ENCODE data around the gene UTP11.

The UTP11 gene

DNA sequence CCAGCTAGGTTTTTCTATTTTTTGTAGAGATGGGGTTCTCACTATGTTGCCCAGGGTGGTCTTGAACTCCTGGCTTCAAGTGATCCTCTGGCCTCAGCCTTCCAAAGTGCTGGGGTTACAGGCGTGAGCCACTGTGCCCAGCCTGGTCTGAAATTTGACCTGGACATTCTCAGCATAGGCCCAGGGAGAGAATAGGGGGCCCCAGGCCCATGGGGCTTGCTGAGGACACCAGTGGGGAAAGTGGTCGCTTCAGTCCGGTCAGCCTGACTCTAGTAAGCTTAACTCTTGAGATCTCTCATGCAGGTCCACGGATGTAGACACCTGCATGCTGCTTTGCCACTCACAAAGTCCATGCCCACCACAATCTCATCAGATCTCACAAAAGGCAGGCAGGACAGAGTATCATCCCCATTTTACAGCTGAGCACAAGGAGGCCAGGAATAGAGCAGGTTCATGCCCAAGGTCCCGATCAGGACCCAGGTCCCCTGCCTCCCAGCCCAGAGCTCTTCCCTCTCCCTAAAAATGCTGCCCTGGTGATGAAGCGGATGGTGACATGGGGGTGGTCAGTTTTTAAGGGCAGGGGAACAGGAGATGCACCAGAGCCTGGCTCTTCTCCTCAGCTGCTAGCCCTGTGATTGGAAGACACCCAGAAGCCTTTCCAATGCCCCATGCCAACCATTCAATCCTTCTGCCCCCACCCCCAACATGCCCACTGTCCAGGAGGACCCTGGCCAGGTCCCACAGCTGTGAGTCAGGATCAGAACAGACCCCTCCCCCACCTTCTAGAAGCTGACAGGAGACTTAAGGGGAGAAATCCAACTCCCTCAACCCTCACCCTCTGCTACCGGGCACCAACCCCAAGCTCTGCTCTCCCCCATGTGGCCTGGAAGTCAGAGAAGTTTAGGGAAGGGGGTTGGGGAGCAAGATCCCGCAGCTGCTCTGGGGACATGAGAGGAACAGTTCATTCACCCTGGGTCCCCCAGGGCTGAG, 9.0 kb upstream of the UTP11 start:
- no peak for DNase-seq (ENCODE audit: low read depth)

DNA sequence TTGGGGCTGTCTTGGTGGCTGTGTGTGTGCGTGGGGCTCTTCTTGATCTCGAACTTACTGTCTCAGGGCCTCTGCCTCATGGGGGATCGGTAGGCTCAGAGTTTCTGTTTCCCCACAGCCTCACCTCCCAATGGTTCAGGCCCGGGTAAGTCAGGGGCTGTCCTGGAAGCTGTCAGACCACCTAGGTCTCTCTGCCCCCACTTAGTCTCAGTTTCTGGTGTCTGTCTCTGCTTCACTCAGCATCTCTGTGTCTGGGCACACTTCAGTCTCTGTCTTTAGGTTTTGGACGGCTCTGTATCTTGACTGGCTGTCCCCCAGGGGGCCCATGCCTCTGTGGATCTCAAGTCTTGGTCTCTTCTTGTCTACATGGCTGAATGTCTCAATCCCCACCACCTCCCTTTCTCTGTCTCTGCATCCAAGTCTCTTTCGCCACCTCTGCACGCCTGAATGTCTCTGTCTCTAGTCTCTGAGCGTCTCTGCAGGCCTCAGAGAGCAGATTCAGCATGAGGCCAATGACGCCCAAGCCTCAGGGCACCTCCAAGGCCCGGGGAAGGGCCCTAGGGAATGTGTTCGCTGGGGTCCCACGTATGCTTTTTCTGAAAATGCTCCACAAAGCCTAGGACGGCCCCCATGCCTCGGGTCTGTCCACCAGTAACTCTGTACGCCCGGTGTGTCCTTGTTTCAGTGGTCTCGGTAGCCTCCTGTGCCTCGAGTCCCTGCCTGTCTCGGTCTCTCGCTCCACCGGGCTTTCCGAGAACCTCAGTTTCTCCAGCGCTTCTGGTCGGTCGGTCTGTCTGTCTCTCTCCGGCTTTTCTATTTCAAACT, 8.0 kb upstream of the UTP11 start:
- DNase-seq (ENCODE audit: low read depth): no peak

GRCh38 chr1:38005195-38006007, 7.1 kb upstream of the UTP11 start, which contains the start of gene FHL3:
Gene FHL3 (minus strand): TSS chr1:38005514. CDS start chr1:37999412, 6,102 bp downstream.
- DNase-seq (ENCODE audit: low read depth): no peak

GRCh38 chr1:38006008-38006828, 6.3 kb upstream of the UTP11 start:
- DNase-seq (ENCODE audit: low read depth): no peak

DNA sequence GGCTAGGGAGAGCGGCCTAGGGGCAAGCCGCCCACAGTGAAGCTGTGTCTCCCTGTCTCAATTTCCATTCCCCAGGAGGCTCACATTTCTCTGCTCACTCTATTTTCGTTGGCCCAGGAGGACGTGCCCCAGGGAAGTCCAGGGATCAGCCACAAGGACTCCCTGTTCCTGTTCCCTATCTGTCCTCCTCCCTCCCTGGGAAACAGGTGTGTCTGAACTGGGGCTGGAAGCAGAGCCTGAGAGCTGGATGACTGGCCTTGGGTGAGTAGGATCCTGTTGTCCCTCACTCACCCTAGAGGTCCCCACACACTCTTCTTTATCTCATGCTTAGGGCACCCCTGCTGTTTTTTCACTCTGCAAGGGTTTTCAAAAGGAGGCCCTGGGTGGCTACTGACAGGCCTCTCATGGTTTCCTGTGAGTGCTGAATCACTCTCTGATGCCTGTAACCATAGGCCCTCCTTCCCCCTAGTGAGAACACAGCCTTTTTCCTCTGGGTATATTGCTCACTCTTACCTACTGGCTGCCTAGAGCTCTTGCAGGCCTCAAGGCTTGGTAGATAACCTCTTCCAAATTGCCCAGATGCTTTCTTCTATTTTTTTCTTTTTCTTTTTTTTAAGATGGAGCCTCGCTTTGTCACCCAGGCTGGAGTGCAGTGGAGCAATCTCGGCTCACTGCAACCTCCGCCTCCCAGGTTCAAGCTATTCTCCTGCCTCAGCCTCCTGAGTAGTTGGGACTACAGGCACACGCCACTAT, 3.3 kb upstream of the UTP11 start:
- DNase-seq (ENCODE audit: low read depth): peak; percentile 60

DNA sequence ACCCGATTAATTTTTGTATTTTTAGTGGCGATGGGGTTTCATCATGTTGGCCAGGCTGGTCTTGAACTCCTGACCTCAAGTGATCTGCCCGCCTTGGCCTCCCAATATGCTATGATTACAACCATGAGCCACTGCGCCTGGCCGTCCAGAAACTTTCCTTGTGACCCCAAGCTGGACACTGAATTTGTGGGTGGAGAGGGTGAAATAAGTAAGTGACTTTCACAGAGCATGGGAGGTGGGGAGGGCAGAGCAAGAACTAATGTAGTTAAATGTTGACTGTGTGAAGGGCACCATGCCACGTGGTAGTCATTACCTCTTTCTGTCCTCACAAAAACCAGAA, 2.7 kb upstream of the UTP11 start:
- DNase-seq (ENCODE audit: low read depth): no peak

DNA sequence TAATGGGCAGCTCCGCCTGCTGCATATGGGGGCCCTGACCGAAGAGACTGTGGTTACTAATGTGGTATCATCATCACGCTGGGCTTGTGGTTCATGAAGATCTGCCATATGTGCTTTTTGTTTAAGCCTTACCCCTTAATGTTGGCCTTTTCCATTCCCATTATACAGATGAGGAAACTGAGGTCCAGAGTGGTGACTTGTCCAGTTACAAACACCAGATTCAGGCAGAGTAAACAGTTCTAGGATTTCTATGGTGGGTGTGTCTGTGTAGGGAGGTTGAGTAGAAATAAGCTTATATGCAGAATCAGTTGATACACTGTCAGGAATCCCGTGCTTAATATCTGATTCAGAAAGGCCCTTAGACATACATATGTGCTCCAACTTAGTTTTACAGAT, 691 bp downstream of the UTP11 start:
- no peak for DNase-seq (ENCODE audit: low read depth)

DNA sequence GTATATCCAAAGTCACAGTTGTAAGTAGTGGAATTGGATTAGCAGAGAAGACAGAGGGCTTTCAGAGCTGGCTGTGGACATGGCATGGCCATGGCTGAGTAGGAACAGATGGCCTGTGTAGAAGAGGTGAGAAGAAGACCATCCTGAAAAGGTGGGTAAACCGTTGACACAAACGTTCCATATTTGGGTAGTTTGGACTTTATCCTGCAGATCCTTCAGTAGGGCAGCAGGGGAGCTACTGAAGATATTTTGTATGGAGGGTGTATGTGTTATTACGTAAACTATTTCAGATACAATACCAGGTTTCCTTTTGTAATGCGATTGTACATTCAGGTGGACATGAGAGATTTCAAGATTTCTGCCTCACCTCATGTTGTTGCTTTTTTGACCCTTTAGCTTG, 1.6 kb downstream of the UTP11 start:
- no peak for DNase-seq (ENCODE audit: low read depth)

GRCh38 chr1:38014724-38015424, 2.3 kb downstream of the UTP11 start:
- DNase-seq (ENCODE audit: low read depth): no peak

DNA sequence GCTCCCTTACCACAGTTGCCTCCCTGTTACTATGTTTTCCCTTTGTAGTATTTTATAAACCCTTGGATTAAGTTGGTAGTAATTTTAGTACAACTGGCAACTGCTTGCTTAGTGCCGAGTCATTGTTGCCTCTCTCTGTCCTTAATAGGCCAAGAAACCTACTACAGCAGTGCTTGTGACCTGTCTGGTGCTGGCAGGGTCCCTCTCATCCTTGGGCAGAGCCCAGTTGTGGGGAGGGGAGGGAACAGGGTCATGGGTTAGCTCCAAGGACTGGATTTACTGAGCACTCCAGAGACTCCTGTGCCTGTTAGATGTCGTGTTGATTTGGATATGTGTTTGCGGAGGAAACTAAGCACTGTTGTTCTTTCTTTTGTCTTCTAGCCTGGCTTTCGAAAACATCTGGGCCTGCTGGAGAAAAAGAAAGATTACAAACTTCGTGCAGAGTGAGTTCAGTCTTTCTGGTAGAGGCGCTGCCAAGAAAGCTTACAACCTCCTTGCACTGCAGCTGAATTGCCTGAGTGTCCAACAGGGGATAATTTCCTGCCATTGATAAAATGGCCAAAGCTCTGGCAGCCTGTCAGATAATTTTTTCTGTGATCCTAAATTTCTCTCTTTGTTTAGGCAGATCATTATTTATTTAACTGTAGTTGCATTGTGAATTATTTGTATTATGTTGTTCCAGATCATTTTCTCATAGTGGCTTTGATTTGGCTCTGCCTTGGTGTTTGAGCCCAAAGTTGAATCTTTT, 3.6 kb downstream of the UTP11 start:
- DNase-seq (ENCODE audit: low read depth): no peak

DNA sequence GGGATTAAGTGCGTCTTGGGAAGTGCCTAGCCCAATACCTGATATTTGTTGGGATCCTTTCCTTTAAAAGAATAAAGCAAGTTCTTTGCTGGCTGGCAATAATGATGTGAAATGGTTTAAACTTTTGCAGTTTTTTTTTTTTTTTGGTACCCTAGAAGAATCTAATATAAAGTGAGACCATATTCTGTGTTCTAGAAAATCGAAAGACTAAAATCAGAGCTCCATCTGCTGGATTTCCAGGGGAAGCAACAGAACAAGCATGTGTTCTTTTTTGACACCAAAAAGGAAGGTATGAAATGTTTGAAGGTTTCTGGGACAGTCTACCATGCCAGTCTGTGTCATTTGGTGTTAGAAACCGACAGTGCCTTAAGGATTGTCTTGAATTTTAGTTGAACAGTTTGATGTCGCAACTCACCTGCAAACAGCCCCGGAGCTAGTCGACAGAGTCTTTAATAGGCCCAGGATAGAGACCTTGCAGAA, 6.4 kb downstream of the UTP11 start:
- no peak for DNase-seq (ENCODE audit: low read depth)

- no peak for DNase-seq (ENCODE audit: low read depth)
These were observed 7.9 kb downstream of the UTP11 start for GRCh38 chr1:38020396-38020795.

- DNase-seq (ENCODE audit: low read depth): no peak
These were observed 9.4 kb downstream of the UTP11 start for GRCh38 chr1:38021969-38022368.

GRCh38 chr1:38022810-38023209, 10.3 kb downstream of the UTP11 start:
- DNase-seq (ENCODE audit: low read depth): no peak

DNA sequence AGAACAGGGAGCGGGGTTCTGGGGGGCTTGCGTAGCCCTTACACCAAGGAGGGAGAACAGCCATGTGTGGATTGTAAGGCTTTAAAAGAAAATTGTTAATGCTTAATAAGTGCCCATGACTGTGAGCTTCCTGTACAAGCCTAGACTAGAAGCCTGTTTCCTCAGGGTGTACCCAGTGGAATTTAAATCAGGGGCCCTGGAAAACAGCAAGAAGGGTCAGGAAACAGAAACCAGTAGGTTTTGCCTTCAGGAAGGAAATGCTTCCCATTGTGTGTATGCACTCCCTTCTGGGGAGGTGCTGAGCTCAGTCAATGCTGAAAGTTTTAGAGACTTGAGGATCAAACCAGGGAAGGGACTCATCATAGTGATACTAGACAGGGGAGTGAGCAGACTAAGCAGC, 12.7 kb downstream of the UTP11 start:
- no peak for DNase-seq (ENCODE audit: low read depth)

DNA sequence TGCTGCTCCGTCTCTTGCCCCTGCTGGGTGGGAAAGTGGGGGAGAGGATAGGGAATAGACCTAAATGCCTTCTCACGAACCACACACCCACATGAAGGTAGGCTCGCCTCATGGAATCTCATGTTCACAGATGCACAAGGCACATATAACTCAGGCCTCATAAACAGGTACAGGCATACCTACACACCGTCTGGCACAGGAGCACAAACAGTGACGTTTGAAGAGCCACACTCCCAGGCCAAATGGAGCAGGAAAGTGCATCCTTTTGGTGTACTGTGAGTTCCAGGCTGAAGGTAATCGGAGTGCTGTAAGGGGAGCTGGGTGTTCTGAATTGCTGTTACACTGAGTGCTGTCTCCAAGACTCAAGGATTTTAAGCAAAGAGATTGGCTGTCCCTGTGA, 13.1 kb downstream of the UTP11 start:
- DNase-seq (ENCODE audit: low read depth): no peak

DNA sequence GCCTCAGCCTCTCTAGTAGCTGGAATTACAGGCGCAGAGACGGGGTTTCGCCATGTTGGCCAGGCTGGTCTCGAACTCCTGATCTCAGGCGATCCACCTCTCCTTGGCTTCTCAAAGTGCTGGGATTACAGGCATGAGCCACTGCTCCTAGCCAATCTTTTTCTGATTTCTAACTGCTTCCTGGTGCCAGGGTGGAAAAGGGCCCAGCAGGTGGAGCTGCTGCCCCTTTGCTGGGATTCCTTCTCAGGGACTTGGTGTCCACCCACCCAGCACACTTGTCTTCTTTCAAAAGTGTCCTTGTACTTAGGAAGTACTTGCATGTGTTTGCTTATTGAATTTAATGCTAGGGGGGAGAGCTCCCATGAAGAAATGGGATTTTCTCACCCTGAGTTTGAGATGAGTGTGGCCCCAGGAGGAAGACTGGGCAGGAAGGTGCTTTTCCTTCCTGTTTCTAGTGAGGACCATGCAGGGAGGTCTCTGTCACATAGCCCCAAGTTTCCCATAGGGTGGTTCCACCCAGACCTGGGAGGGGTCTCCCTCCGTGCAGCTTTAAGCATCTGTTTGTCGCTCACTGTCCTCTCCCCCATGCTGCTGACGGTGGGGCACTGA, 14.2 kb downstream of the UTP11 start:
- no peak for DNase-seq (ENCODE audit: low read depth)
